NCI-H82 (cell line): Measurements from ENCODE around the gene HOTAIR.

Experiments
- DNase-seq: peaks from one replicate; lab custom pipeline; 2025; lab: John Stamatoyannopoulos, UW

The HOTAIR gene

GRCh38 chr12:53987787-53988230 is 13.1 kb upstream of the HOTAIR start:
- DNase-seq: no peak

- DNase-seq: no peak
Observed at GRCh38 chr12:53986686-53987483, 12.1 kb upstream of the HOTAIR start.

GRCh38 chr12:53985994-53986685 is 11.4 kb upstream of the HOTAIR start:
- DNase-seq: peak; percentile 38

DNA sequence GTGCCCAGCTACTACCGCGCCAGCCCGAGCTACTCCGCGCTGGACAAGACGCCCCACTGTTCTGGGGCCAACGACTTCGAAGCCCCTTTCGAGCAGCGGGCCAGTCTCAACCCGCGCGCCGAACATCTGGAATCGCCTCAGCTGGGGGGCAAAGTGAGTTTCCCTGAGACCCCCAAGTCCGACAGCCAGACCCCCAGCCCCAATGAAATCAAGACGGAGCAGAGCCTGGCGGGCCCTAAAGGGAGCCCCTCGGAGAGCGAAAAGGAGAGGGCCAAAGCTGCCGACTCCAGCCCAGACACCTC is 10.9 kb upstream of the HOTAIR start:
- DNase-seq: no peak

- peak; percentile 99 for DNase-seq
Observed at GRCh38 chr12:53984901-53985691, 10.3 kb upstream of the HOTAIR start, which contains the start of gene HOXC10. Gene HOXC10 (plus strand): TSS chr12:53985146. CDS start chr12:53985260, 114 bp downstream.

- DNase-seq: no peak
Observed at GRCh38 chr12:53983950-53984572, 9.3 kb upstream of the HOTAIR start.

GRCh38 chr12:53983568-53983949 is 8.8 kb upstream of the HOTAIR start:
- DNase-seq: no peak

- DNase-seq: no peak
Observed at GRCh38 chr12:53982648-53983567, 8.2 kb upstream of the HOTAIR start.

- DNase-seq: no peak
Observed at GRCh38 chr12:53981634-53982565, 7.1 kb upstream of the HOTAIR start.

GRCh38 chr12:53980802-53981496 is 6.2 kb upstream of the HOTAIR start:
- no peak for DNase-seq

GRCh38 chr12:53980104-53980801 is 5.5 kb upstream of the HOTAIR start:
- peak; percentile 46 for DNase-seq

- no peak for DNase-seq
Observed at GRCh38 chr12:53978477-53979356, 4.0 kb upstream of the HOTAIR start.

GRCh38 chr12:53977596-53978445 is 3.1 kb upstream of the HOTAIR start:
- DNase-seq: no peak

- DNase-seq: no peak
Observed at GRCh38 chr12:53976823-53977595, 2.3 kb upstream of the HOTAIR start.

DNA sequence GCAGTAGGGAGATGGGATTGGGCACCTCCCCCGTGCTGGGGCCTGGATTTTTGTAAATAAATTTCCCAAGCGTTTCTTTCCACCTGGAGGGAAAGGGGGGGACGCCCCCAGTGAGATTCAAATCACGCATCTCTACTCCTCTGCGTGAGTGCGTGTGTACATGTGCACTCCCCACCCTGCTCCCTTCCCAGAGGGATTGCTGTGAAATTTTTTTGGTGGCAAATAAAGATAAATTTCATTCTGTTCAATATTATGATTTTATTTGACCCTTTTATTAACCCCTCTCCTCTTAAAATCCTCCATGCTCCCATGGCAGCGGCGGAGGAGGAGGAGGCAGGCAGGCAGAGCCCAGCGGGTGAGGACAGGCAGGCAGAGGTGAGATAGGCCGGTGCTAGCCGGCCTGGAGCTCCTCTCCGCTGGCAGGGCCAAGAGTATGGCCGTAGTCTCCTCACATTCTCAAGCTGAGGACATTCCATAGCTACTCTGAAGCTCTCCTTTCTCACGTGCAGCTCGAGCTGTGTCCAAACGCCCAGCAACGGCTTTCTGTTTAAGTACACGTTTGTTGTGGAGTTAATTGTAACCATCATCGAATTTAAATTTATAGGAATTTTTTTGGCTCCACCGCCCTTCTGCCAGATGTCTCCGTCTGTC is 1.5 kb upstream of the HOTAIR start:
- DNase-seq: no peak
